HG02884 (cell line): Measurements from ENCODE around the gene BORCS5.
"Not testable (repeated sequence)": the region's sequence is repeated elsewhere in the genome, so short reads cannot be mapped to it uniquely, and the experiment has no call there.

Experiments used
- ATAC-seq: cut with Tn5 transposase; IDR thresholded peaks from one replicate; pipeline ENCODE4 v1.9.1; 2021; ENCODE audit warnings: mild to moderate bottlenecking, moderate library complexity; ENCODE audit not compliant: unreplicated experiment

Gene BORCS5

GRCh38 chr12:12481631-12482030 lies 124.8 kb downstream of the BORCS5 start:
- no peak for ATAC-seq

DNA sequence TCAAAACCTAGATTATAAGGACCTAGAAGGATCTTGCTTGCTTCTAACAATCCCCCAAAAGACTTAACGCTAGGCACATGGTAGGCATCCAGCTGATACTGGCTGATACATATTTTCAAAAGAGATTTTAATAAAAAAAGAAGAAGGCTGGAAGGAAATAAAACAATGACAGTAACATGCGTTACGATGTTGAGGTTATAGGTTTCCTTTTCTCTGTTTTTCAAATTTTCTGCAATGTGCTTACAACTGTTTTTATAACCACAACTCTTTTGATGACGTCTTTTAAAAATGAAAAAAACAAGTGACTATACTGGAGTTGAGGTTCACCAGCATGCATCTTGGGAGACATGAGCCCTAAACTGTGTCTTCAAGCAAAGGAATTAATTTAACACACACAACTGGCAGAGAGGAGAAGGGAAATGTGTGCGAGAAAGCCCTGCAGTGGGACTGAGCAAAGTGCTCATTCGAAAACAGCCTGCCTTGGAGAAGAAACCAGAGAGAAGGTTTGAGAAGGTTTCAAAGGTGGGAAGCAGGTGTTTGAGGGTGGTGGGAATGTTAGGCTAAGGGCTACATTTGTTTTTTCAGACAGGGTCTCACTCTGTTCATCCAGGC lies 125.4 kb downstream of the BORCS5 start:
- no peak for ATAC-seq

DNA sequence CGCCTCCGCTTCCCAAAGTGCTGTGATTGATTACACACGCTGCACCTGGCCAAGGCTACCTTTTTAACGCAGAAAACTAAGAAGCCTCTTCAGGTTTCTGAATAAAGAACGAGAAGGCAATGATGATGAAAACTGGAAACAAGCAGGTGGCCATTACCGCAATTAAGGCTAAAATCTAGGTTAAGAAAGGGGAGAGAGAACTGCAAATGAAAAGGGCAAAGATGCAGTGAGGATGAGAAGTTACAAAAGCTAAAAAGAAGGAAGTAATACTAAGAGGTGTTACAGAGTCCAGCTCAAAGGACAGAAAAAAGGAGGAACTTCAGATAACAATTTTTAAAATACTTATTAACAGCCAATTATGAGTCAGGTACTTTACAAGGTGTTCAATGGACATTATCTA lies 126.1 kb downstream of the BORCS5 start:
- ATAC-seq = no peak

- ATAC-seq = no peak
Measured at GRCh38 chr12:12483438-12483837, 126.6 kb downstream of the BORCS5 start.

- ATAC-seq = no peak
Measured at GRCh38 chr12:12486661-12487240, 129.9 kb downstream of the BORCS5 start.

DNA sequence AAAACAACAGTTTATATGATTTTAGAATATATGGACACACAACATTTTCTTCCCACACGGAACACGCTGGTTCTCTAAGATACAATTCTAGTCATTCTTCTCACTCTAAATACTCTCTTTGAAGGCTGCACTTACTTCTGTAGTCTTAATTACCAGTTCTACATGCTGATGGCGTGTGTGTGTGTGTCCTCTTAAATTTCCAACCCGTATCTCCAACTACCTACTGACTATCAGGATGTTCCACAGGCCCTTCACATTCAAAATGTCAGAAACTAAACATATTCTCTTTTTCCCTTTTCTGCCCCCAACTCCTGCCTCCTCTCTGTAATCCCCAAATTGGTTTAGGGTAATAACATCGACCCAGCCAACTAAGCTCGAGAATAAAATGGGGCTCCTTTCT lies 130.6 kb downstream of the BORCS5 start:
- no peak for ATAC-seq

GRCh38 chr12:12488296-12488695 lies 131.4 kb downstream of the BORCS5 start:
- no peak for ATAC-seq

DNA sequence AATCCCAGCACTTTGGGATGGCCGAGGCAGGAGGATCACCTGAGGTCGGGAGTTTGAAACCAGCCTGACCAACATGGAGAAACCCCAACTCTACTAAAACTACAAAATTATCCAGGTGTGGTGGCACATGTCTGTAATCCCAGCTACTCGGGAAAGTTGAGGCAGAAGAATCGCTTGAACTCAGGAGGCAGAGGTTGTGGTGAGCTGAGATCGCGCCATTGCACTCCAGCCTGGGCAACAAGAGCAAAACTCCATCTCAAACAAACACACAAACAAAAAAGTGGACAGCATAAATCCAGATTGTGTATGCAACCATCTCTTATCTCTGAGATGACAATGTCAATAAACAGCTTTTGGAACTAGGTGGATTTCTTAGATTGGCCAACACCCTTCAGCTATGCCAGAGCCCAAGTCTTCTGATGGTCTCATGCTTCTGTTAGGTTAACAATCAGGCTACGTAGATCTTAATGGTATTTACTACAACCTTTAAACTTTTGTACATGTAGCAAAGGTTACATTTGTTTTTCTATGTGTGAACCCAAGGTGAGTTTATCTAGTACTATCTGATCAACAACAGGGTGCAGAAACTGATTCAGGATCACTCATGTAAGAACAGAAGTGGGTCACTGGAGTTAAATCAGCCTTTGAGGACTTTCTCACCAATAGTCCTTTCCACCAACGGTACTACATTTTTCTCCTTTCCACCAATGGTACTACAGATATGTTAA lies 132.1 kb downstream of the BORCS5 start:
- ATAC-seq = no peak

DNA sequence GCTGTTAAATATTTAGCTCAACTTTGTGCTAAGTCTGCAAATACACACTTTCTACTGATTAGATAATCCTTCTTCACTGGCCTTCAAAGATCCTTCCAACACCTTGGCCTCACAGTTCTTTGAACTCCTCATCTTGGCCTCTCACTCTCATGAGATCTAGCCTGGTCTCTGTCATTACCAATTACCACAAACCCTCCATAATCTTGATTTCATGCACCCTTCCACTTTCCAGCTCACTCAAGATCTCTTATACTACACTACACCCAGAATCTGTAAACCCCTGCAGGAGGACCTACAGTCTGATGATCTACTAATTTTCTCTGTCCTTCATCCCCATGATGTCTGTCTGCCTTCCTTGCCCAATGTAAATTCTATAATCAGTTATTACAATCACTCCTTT lies 134.7 kb downstream of the BORCS5 start:
- no peak for ATAC-seq

DNA sequence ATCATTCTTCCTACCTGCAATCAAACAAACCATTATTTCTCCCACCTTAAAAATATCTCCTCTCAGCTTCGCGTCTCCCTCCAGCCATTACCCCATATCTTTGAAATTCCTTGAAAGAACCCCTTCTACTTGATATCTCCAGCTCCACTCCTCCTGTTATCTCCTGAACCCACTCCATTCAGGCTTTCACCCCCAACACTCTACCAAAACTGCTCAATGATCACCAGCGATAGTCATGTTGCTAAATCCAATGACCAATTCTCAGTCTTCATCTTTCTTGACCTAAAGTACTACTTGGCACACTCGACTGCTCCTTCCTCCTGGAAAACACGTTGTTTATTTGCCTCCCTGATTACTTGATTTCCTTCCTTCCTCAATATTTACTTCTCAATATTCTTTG lies 135.7 kb downstream of the BORCS5 start:
- ATAC-seq = no peak

GRCh38 chr12:12495536-12495935 lies 138.7 kb downstream of the BORCS5 start:
- no peak for ATAC-seq

DNA sequence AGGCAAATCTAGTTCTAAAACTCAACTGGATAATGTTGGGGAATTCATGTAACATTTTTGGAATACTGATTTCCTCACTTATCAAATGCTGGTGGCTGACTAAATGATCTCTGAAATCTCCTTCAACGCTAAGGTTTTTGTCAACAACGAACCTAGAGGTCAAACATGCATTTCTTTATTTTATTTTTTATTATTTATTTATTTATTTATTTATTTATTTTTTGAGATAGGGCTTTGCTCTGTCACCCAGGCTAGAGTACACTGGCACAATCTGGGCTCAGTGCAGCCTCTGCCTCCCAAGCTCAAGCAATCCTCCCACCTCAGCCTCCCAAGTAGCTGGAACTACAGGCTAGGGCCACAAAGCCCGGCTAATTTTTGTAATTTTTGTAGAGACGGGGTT lies 141.3 kb downstream of the BORCS5 start:
- no peak for ATAC-seq

DNA sequence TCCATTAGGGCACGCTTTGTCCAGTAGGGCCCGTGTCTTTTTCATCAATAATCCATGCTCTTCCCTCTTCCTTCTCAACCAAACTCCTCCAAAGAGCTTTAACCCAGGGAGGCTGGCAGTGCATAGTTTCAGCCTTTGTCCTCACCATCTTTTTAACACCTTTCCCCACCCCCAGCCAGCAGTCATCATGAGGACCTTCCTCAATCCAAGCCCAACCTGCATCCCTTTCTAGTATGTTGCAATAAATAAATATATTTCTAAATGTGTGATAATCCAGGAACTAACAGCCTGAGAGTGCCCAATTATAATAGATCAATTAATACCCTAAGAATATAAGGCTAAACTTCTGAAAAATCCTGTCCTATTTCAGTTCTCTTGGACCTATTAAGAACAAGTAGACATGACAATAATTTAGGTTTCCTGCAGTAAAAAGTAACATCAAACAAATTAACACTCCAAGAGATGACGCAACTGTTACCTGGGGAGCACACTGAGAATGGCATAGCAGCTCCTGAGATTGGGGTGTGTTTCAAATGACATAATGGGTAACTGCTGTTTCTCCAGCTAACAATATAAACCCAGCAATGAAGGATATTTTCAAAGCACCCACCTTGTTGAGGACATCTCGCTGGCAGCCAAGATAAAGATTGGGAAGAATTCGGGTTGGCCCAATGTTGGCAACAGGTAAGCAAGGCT lies 143.2 kb downstream of the BORCS5 start:
- ATAC-seq = no peak

- no peak for ATAC-seq
Measured at GRCh38 chr12:12501121-12501520, 144.2 kb downstream of the BORCS5 start.

DNA sequence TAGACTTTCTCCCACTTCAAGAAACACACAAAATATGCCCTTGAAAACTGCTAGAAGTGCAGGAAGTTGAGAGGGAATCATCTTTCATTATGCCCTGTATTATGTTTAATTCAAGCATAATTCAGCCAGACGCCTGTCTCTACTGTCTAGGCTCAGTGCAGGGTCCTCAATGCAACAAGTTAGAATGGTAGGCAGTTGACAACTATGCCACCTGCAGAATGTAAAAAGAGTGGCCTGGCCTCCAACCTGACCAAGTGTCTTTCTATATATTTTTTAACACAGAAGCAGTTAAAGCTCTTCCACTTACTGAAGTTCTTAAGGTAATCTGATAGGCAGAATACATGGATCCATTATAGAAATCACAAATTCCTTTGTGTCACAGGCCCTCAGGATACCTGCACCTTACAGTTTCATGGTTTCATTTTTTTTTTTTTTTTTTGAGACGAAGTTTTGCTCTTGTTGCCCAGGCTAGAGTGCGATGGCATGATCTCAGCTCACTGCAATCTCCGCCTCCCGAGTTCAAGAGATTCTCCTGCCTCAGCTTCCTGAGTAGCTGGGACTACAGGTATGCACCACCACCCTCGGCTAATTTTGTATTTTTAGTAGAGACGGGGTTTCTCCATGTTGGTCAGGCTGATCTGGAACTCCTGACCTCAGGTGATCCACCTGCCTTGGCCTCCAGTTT lies 145.4 kb downstream of the BORCS5 start:
- ATAC-seq = not testable (repeated sequence)

GRCh38 chr12:12502815-12503151 lies 145.9 kb downstream of the BORCS5 start:
- ATAC-seq = no peak

- ATAC-seq = no peak
Measured at GRCh38 chr12:12503384-12504078, 146.7 kb downstream of the BORCS5 start.

GRCh38 chr12:12505544-12506495 lies 148.9 kb downstream of the BORCS5 start:
- peak; percentile 94 for ATAC-seq

DNA sequence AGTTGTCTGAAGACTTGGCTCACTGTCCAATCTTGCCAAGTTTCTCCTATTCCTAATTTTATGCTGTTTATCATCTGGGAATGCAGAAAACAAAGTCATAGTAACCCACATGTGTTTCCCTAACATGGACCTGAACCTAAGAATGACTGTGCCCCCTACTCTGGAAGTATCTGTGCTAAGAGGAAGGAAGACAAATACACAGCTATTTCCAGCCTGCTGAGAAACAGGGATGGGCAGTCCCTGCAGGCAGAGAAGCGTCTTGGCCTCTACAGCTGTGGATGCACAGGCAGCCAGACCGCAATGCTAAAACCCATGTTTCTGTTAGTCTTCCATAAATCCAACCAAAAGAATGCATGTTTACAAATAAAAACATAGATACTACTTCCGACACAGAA lies 149.6 kb downstream of the BORCS5 start:
- ATAC-seq = no peak

DNA sequence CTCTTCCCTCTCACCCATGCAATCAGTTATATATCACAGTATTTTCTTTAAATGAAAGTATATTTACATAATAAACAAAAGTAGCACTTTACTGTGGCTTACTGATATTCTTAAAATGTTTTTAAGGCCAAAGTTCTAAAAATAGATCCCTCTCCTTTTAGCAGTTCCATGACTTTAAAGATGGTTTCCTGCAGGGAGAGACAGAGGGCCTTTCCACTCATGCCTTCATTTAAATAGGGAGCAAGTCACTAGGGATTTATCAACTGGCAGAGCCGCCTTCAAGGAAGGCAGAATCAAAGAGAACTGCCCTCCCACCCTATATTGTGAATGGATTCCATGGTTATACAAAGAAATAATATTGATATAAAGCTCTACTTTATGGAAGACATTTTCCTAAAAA lies 150.2 kb downstream of the BORCS5 start:
- ATAC-seq = no peak
